ENCODE data around the gene TRAPPC12. TPM values are rescaled to one million over a fixed set of nuclear protein-coding genes. Genes with fewer than 3 reads are reported as not detected.

The TRAPPC12 gene
- total and polyA plus RNA-seq, 8 donors, result 46.6 to 158 (median 70.7) TPM

GRCh38 chr2:3520591-3520990 is 141.1 kb downstream of the TRAPPC12 start:
- H3K4me1 ChIP-seq, result peaks cover 48 to 79% (median 63%) of the 10 kb centered on the region in 4 donors
- H3K9me3 ChIP-seq, result no peaks in the 10 kb centered on the region
- peak overlapping the region in 2 of 4 donors; percentile 91 to 94 for H3K4me3 ChIP-seq
- H3K27me3 ChIP-seq, result no peaks in the 10 kb centered on the region
- DNase-seq, result no peak
- no peak for TF ChIP-seq EP300 (IDR thresholded peaks at IDR 0.05)
- TF ChIP-seq, protein P1, sequence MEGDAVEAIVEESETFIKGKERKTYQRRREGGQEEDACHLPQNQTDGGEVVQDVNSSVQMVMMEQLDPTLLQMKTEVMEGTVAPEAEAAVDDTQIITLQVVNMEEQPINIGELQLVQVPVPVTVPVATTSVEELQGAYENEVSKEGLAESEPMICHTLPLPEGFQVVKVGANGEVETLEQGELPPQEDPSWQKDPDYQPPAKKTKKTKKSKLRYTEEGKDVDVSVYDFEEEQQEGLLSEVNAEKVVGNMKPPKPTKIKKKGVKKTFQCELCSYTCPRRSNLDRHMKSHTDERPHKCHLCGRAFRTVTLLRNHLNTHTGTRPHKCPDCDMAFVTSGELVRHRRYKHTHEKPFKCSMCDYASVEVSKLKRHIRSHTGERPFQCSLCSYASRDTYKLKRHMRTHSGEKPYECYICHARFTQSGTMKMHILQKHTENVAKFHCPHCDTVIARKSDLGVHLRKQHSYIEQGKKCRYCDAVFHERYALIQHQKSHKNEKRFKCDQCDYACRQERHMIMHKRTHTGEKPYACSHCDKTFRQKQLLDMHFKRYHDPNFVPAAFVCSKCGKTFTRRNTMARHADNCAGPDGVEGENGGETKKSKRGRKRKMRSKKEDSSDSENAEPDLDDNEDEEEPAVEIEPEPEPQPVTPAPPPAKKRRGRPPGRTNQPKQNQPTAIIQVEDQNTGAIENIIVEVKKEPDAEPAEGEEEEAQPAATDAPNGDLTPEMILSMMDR (IDR thresholded peaks at IDR 0.05), result no peak
- no peak for TF ChIP-seq POLR2A (IDR thresholded peaks at IDR 0.05)
- TF ChIP-seq POLR2AphosphoS5 (IDR thresholded peaks at IDR 0.05), result no peak
- peaks cover 0 to 7% (median 4%) of the 10 kb centered on the region in 4 donors for H3K36me3 ChIP-seq
- WGBS, 5 donors, result 90 to 93% (median 92%) methylated on average over 6 of the region's 6 CpGs
- no peak overlapping the region for H3K27ac ChIP-seq
- intact Hi-C loops (cut with DNase I; ENCODE audit: low total_unique reads), result no loop called here

DNA sequence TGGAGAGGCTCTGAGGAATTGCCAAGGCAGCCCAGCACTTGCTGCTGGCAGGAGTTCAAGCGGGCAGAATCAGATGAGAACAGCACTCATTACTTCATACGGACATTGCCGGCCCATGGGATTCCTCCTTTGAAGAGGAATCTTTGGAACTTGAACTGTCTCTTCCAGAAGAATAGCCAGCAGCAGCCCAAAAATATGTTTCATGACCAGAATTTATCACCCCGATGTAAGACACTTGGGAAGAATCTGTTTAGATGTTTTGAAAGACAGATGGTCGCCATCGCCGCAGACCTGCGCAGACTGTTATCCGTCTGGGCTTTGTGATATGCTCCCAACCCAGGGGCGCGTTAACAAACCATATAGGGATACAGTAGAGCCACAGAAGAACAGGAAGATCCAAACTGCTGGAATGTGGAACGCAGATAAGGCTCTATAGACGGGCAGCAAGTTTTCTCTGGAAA is 143.5 kb downstream of the TRAPPC12 start:
- TF ChIP-seq POLR2AphosphoS5 (IDR thresholded peaks at IDR 0.05) (no peak), POLR2A (IDR thresholded peaks at IDR 0.05) (no peak), EP300 (IDR thresholded peaks at IDR 0.05) (no peak)
- TF ChIP-seq, protein P1 (IDR thresholded peaks at IDR 0.05), result no peak
- Histone ChIP-seq H3K36me3 (no peaks in the 10 kb centered on the region), H3K4me1 (peaks cover 46 to 65% (median 56%) of the 10 kb centered on the region in 4 donors), H3K27me3 (no peaks in the 10 kb centered on the region), H3K4me3 (peak overlapping the region in 1 of 4 donors; percentile 22), H3K9me3 (no peaks in the 10 kb centered on the region), H3K27ac (peak overlapping the region; percentile 63 to 83 (median 77))
- DNase-seq, result peak; percentile 55 to 74
- intact Hi-C loops (cut with DNase I; ENCODE audit: low total_unique reads), result no loop called here
- WGBS, 5 donors, result 24 to 38% (median 26%) methylated on average over 13 of the region's 13 CpGs

DNA sequence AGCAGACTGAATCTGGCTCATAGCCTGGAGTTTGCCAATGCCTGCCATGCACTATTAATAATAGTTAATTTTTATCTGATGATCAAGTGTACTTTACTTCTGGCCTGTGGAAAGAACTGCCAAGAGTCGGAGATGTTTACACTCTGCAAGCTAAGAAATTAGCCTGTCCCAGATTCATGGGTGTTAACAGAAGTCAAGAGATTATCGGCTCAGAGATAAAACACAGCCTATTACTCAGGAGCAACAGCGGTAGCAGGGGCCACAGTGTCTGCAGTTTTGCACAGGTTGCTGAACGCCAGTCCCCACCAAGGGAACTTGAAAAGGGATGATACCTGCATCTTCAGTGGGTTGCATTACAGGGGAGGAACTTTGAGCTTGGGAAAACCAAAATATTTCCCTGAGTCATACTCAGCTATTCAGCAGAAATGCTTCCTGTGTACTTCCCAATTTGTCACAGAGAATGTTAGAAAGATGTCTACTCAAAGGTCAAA is 144.1 kb downstream of the TRAPPC12 start:
- Histone ChIP-seq H3K36me3 (no peaks in the 10 kb centered on the region), H3K9me3 (no peaks in the 10 kb centered on the region), H3K27ac (peak overlapping the region; percentile 66 to 83 (median 77)), H3K4me3 (no peak overlapping the region), H3K27me3 (no peaks in the 10 kb centered on the region), H3K4me1 (peaks cover 42 to 62% (median 51%) of the 10 kb centered on the region in 4 donors)
- intact Hi-C loops (cut with DNase I; ENCODE audit: low total_unique reads), result no loop called here
- WGBS, 5 donors, result 16 to 27% (median 27%) methylated on average over 4 of the region's 4 CpGs
- TF ChIP-seq POLR2AphosphoS5 (IDR thresholded peaks at IDR 0.05), result peak in 2 of 3 donors; percentile 56 to 74
- no peak for TF ChIP-seq POLR2A (IDR thresholded peaks at IDR 0.05)
- peak; percentile 50 to 65 for DNase-seq

DNA sequence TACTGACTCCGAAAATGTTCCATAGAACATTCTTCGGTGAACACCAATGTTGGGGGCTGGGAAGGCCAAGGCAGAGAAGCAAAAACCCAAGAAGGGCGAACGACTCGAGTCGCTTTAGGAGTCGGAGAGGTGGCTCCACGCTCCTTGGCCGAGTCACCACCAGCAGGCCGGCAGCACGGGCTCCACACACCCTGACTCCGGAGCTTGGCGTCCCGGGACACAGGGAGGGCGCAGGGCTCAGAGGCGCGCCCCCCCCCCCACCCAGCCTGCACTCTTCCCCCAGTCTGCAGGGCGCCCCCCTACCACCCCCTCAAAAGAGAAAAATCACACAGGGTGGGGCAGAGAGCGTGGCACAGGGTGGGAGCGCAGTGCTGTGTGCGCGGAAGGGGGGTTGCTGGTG is 147.4 kb downstream of the TRAPPC12 start:
- Histone ChIP-seq H3K4me3 (no peak overlapping the region), H3K27ac (no peak overlapping the region), H3K36me3 (peaks cover 0 to 8% (median 0%) of the 10 kb centered on the region in 4 donors), H3K4me1 (peaks cover 26 to 42% (median 33%) of the 10 kb centered on the region in 4 donors), H3K9me3 (no peaks in the 10 kb centered on the region), H3K27me3 (no peaks in the 10 kb centered on the region)
- no peak for DNase-seq
- TF ChIP-seq POLR2AphosphoS5 (IDR thresholded peaks at IDR 0.05) (no peak), EP300 (IDR thresholded peaks at IDR 0.05) (no peak), POLR2A (IDR thresholded peaks at IDR 0.05) (no peak)
- TF ChIP-seq, protein P1 (IDR thresholded peaks at IDR 0.05), result no peak
- intact Hi-C loops (cut with DNase I; ENCODE audit: low total_unique reads), result no loop called here
- WGBS, 5 donors, result 90 to 95% (median 95%) methylated on average over 20 to 22 of the region's 22 CpGs
